Ovary (tissue), 3 donors: ENCODE measurements around the gene NRXN2.

ENCODE experiments used
- EP300 ChIP-seq: sonication (generic); formaldehyde crosslinking; IDR thresholded peaks from one replicate; pipeline ENCODE4 v1.6.1; 2017; ENCODE audit warnings: antibody characterized with exemption
- POLR2A ChIP-seq: fragments of 450-650 bp; IDR thresholded peaks from one replicate; pipeline ENCODE4 v1.6.1; 2017; ENCODE audit warnings: antibody characterized with exemption, mild to moderate bottlenecking, moderate library complexity
- TF ChIP-seq, protein P1 (sequence below), 3 donors: fragments of 450-650 bp in 2 of 3; fragments of 200-600 bp in 1 of 3; IDR thresholded peaks; one replicate each; pipeline versions ENCODE4 v1.5.1 to v1.8.0; 2016 to 2022; ENCODE audit warnings: antibody characterized with exemption in 3 of 3, mild to moderate bottlenecking in 1 of 3
- donor health status: DM: no; HTN: no; CAD: no.

DNA sequence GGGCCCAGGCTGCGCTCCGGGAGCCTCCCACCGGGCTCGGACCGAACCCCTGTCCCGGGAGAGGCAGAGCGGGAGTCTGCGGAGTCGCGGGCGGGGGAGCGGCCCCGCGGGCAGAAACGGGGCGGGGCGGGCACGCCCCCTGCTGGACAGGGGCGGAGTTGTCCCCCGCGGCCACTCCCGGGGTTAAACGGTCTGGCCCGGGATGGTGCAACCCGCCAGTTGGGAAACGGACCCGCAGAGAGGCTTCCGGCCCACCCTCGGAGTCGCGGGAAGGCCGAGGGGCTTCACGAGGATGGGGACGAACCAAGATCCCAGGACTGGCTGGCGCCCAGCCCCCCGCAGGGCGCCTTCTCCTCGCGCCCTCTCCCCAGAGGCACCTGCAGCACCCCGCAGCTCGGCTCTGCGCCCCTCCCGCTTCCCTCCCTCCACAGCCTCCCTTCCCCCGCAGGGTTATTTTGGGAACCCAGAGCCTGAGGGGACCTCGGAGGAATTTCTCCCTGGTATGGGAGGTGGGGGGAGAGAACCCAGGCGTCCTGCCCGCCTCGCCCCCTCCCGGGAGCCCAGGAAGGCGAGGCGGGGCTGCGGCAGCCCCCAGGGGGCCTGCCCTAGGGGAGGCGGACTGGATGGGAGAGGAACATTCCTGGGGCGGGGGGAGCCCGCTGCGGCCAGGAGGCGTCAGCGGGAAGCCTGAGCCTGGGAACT is 20.0 kb upstream of the NRXN2 start:
- TF ChIP-seq, protein P1, sequence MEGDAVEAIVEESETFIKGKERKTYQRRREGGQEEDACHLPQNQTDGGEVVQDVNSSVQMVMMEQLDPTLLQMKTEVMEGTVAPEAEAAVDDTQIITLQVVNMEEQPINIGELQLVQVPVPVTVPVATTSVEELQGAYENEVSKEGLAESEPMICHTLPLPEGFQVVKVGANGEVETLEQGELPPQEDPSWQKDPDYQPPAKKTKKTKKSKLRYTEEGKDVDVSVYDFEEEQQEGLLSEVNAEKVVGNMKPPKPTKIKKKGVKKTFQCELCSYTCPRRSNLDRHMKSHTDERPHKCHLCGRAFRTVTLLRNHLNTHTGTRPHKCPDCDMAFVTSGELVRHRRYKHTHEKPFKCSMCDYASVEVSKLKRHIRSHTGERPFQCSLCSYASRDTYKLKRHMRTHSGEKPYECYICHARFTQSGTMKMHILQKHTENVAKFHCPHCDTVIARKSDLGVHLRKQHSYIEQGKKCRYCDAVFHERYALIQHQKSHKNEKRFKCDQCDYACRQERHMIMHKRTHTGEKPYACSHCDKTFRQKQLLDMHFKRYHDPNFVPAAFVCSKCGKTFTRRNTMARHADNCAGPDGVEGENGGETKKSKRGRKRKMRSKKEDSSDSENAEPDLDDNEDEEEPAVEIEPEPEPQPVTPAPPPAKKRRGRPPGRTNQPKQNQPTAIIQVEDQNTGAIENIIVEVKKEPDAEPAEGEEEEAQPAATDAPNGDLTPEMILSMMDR (IDR thresholded peaks at IDR 0.05): peak; percentile 18 to 69 (median 44)
- TF ChIP-seq POLR2A (no peak), EP300 (no peak)
